ENCODE data around the gene EIF2S3. TPM values are rescaled to one million over a fixed set of nuclear protein-coding genes. Genes with fewer than 3 reads are reported as not detected.
"Not testable (repeated sequence)": the region's sequence is repeated elsewhere in the genome, so short reads cannot be mapped to it uniquely, and the experiment has no call there.

The EIF2S3 gene
- total RNA-seq, 1 donor from 2014 or later = 178 TPM

DNA sequence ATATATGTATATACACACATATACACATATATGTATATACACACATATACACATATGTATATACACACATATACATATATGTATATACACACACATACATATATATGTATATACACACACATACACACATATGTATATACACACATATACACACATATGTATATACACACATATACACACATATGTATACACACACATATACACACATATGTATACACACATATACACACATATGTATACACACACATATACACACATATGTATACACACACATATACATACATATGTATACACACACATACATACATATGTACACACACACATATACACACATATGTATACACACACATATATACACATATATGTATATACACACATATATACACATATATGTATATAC, 8.7 kb upstream of the EIF2S3 start:
- intact Hi-C loops (cut with micrococcal nuclease) = not testable (repeated sequence)

DNA sequence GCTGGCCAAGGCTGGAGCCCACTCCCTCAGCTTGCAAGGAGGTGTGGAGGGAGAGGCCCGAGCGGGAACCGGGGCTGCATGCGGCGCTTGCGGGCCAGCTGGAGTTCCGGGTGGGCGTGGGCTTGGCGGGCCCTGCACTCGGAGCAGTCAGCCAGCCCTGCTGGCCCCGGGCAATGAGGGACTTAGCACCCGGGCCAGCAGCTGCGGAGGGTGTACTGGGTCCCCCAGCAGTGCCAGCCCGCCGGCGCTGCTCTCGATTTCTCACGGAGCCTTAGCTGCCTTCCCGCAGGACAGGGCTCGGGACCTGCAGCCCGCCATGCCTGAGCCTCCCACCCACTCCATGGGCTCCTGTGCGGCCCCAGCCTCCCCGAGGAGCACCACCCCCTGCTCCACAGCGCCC, 5.1 kb upstream of the EIF2S3 start:
- intact Hi-C loops (cut with micrococcal nuclease) = loop anchor here (5.0 kb wide), 1 partner anchor 307 kb away; the partner anchor contains the start of gene ACOT9

DNA sequence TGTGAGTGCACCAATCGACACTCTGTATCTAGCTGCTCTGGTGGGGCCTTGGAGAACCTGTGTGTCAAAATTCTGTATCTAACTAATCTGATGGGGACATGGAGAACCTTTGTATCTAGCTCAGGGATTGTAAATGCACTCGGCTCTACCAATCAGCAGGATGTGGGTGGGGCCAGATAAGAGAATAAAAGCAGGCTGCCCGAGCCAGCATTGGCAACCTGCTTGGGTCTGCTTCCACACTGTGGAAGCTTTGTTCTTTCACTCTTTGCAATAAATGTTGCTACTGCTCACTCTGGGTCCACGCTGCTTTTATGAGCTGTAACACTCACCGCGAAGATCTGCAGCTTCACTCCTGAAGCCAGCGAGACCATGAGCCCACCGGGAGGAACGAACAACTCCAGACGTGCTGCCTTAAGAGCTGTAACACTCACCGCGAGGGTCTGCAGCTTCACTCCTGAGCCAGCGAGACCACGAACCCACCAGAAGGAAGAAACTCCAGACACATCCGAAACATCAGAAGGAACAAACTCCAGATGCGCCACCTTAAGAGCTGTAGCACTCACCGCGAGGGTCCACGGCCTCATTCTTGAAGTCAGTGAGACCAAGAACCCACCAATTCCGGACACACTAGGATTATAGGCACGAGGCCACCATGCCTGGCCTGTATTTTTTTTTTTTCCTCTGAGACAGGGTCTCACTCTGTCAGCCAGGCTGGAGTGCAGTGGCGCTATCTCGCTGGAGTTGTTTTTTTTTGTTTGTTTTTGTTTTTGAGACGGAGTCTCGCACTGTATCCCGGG, 4.0 kb upstream of the EIF2S3 start:
- intact Hi-C loops (cut with micrococcal nuclease) = loop anchor here (5.0 kb wide), 1 partner anchor 308 kb away; the partner anchor contains the start of gene ACOT9

DNA sequence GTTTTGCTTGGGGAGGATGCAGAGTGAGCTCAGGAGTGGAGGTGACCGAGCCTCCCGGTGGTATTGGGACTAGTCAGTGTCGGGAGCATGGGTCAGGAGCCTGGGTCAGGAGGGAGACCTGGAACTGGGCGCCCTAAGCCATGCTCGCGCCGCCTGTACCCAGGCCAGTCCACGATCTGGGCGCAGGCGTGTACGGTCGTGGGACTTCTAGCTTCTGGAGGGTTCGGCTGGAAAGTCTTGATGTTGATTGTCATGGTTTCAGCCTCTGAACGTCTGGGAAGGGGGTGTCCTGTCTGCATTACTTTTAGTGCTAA, 244 bp downstream of the EIF2S3 start:
- intact Hi-C loops (cut with micrococcal nuclease) = no loop called here

DNA sequence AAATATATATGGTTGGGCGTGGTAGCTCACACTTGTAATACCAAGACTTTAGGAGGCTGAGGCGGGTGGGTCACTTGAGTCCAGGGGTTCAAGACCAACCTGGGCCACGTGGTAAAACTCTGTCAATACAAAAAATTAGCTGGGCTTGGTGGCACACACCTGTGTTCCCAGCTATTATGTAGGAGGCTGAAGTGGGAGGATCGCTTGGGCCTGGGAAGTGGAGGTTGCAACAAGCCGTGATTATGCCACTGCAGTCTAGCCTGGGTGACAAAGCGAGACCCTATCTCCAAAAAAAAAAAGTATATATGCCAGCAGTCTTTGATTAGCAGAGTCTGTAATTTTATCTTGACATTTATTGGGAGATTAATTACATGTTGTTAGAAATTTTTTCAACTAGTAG, 8.7 kb downstream of the EIF2S3 start:
- intact Hi-C loops (cut with micrococcal nuclease) = no loop called here

DNA sequence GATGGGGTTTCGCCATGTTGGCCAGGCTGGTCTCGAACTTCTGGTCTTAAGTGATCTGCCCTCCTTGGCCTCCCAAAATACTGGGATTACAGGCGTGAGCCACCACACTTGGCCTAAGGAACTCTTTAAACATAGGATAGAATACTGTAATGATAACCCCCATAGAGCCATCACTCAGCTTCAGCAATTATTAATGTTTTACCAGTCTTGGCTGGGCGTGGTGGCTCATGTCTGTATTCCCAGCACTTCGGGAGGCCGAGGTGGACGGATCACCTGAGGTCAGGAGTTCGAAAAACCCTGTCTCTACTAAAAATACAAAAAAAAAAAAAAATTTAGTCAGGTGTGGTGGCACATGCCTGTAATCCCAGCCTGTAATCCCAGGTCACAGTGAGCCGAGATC, 15.1 kb downstream of the EIF2S3 start:
- intact Hi-C loops (cut with micrococcal nuclease) = no loop called here

DNA sequence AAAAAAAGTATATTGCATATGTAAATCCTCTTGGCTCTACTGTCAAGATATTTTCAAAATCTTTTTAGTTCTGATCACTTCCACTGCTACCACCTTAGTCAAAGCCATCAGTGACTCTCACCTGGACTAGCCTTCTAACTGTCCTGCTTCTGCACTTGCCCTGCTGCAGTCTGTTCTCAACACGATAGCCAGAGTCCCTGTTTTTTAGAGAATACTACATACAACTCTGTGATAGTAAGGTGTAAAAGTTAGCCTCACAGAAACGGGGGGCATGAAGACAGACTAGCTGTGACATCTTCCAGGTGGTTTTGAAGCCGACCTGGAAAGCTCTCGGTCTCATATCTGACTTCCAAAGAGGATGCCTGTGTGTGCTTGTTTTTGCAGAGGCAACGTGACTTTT, 24.7 kb downstream of the EIF2S3 start:
- intact Hi-C loops (cut with micrococcal nuclease) = no loop called here

DNA sequence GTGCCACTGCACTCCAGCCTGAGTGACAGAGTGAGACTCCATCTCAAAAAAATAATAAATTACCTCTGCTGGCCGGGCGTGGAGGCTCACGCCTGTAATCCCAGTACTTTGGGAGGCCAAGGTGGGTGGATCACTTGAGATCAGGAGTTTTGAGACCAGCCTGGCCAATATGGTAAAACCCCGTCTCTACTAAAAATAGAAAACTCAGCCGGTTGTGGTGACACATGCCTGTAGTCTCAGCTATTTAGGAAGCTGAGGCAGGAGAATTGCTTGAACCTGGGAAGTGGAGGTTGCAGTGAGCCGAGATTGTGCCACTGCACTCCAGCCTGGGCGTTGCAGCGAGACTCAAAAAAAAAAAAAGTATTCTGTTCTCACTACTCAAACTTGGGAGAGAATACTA, 25.5 kb downstream of the EIF2S3 start:
- intact Hi-C loops (cut with micrococcal nuclease) = loop anchor here (2.0 to 5.0 kb wide), 2 partner anchors 69 to 87 kb away; partner anchors contain the start of gene ZFX

DNA sequence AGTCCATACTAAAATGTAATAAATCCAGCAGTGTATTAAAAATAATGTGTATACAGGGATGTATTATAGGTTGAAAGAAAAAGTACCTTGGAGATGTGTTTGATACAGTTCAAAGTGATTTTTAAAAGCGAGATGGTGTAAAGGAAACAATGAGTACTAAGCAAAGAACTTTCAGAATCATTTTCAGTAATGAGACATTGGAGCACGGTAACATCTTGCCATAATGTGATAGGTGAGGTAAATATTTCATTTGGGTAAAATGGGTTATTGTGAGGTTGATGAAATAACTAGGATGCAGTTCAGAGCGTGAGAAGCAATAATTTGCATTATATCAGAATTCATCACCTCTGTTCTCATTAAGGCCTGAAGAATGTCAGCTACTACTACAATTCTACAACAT, 25.9 kb downstream of the EIF2S3 start:
- intact Hi-C loops (cut with micrococcal nuclease) = loop anchor here (1.0 to 5.0 kb wide), 3 partner anchors 68 to 162 kb away; partner anchors contain the start of gene ZFX

DNA sequence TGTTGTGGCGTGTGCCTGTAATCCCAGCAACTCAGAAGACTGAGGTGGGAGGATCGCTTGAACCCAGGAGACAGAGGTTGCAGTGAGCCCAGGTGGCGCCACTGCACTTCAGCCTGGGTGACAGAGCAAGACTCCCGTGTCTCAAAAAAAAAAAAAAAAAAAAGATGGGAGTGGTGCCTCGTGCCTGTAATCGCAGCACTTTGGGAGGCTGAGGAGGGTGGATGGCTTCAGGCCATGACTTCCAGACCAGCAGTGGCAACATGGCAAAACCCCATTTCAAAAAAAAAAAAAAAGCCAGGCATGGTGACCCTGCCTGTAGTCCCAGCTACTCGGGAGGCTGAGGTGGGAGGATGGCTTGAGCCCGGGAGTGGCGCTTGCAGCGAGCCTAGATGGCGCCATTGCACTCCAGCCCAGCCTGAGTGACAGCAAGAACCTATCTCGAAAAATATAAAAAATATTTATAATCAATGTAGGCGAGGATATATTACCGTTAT, 27.0 kb downstream of the EIF2S3 start:
- intact Hi-C loops (cut with micrococcal nuclease) = loop anchor here (1.0 to 5.0 kb wide), 3 partner anchors 67 to 161 kb away; partner anchors contain the start of gene ZFX

DNA sequence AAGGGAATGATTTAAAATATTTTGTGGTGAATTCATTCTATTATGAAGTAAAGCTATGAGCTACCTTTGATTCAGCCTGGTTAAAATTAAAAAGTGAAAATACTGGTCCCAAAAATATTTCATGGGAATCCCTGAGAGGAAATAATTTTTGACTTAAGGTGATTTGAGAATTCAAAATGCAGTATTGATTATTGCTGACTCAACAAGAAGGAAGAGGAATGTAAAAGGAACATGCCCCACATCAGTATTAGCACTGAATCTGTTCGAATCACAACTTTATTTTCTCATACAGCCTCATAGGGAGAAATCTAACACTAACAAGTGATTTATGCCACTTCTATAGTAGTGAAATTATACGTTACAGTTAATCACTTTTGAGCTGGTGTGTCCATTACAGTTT, 27.7 kb downstream of the EIF2S3 start:
- intact Hi-C loops (cut with micrococcal nuclease) = loop anchor here (5.0 kb wide), 1 partner anchor 85 kb away; no protein-coding TSS in a partner anchor

DNA sequence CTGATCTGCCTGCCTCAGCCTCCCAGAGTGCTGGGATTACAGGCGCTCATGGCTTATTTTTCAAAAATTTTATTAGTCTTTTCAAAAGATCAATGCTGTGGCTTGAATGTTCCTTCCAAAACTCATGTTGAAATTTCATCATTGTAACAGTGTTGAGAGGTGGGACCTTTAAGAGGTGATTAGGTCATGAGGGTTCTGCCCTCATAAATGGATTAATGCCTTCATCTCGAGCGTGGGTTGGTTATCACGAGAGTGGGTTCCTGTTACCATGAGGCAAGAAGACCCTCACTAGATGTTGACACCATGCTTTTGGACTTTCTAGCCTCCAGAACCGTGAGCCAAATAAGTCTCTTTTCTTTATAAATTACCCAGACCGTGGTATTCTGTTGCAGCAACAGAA, 30.3 kb downstream of the EIF2S3 start:
- intact Hi-C loops (cut with micrococcal nuclease) = no loop called here

DNA sequence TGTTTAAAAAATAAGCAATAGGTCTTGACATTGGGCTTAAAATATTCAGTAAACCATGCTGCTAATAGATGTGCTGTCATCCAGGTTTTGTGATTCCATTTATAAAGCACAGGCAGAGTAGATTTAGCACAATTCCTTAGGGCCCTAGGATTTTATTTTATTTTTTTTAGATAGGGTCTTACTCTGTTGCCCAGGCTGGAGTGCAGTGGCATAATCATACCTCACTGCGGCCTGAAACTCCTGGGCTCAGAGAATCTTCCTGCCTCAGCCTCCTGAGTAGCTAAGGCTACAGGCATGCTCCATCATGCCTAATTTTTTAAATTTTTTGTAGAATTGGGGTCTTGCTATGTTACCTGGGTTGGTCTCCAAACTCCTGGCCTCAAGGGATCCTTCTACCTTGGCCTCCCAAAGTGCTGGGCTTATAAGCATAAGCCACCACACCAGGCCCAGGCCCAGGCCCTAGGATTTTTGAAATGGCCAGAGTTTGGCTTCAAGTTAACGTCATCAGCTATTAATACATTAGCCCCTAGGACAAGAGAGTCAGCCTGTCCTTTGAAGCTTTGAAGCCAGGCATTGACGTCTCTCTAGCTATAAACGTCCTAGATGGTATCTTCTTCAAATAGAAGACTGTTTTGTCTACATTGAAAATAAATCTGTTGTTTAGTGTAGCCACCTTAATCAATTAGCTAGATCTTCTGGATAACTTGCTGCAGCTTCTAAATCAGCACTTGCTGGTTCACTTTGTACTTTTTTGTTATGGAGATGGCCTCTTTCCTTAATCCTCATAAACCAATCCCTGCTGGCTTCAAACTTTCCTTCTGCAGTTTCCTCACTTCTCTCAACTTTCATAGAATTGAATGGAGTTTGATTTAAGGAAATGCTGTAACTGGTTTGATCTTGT, 35.8 kb downstream of the EIF2S3 start:
- intact Hi-C loops (cut with micrococcal nuclease) = no loop called here

DNA sequence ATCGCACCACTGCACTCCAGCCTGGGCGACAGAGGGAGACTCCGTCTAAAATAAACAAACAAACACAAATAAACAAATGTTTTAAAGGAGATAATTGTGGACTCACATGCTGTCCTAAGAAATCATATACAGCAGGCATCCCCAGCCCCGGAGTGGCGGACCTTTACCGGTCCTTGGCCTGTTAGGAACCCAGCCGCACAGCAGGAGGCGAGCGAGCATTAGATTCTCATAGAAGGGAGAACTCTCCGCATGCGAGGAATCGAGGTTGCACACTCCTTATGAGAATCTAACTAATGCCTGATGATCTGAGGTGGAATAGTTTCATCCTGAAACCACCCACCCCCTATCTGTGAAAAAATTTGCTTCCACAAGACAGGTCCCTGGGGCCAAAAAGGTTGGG, 39.0 kb downstream of the EIF2S3 start:
- intact Hi-C loops (cut with micrococcal nuclease) = no loop called here

DNA sequence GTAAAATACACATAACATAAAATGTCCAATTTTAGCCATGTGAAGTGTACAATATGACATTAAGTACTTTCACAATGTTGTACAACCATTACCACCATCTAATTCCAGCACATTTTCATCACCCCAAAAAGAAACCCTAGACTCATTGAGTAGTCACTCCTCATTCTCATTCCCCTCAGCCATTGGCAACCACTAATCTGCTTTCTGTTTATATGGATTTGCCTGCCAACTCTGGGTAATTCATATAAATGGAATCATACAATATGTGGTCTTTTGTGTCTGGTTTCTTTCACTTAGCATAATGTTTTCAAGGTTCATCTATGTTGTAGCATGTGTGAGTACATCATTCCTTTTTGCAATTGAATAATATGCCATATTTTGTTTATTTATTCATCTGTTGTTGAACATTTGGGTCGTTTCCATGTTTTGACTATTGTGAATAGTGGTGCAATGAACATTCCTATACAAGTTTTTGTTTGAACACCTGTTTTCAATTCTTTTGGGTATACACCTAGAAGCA, 43.0 kb downstream of the EIF2S3 start:
- intact Hi-C loops (cut with micrococcal nuclease) = no loop called here

DNA sequence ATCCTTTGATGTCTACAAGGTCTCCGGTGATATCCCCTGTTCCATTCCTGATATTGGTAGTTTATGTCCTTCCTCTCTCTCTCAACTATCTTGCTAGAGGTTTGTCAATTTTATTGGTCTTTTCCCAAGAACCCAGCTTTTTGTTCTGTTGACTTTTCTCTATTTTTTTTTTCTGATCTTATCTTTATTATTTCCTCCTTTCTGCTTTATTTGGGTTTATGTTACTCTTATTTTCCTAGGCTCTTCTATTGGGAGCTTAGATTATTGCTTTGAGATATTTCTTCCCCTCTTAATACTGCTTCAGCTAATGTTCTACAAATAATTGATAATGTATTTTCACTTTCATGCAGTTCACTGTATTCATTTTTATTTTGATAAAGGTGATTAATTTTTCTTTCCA, 44.2 kb downstream of the EIF2S3 start:
- intact Hi-C loops (cut with micrococcal nuclease) = no loop called here

DNA sequence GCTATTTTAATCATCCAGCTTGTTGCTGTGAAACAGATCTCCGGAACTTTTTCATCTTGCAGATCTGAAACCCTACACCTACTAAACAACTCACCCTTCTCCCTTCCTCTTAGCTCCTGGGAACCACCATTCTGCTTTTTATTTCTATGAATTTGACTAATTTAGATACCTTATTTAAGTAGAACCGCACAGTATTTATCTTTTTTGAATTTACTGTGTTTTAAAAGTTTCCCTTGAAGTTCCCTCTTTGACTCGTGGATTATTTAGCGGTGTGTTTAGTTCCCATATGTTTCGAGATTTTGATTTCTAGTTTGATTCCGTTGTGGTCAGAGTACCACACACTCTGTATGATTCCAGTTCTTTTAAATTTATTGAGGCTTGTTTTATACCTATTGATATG, 44.6 kb downstream of the EIF2S3 start:
- intact Hi-C loops (cut with micrococcal nuclease) = no loop called here

DNA sequence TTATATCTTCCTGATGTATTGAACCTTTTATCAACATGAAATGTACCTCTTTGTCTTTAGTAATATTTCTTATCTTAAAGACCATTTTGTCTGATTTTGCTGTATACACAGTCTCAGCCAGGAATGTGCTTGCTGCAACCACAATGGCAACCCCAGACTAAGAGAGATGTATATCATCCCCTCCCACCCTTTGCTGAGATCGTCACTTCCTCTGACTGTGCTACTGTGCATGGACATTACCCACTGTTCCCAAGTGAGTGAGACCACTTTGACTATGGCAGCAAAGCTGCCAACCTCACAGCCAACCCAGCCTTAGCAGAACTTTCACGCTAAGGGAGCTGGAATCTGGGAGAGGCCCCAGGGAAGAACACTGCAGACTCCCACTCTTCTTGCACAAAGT, 46.0 kb downstream of the EIF2S3 start:
- intact Hi-C loops (cut with micrococcal nuclease) = no loop called here

DNA sequence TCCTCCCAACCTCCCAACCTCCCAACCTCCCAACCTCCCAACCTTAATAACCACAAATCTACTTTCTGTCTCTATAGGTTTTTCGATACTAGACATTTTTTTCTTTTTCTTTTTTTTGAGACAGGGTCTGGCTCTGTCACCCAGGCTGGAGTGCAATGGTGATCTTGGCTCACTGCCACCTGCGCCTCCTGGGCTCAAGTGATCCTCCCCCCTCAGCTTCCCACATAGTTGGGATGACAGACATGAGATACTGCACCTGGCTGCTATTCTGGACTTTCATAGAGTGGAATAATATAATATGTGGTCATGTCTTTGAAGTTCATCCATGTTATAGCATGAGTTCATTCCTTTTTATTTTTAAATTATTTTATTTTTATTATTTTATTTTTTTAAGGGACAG, 55.3 kb downstream of the EIF2S3 start:
- intact Hi-C loops (cut with micrococcal nuclease) = no loop called here

DNA sequence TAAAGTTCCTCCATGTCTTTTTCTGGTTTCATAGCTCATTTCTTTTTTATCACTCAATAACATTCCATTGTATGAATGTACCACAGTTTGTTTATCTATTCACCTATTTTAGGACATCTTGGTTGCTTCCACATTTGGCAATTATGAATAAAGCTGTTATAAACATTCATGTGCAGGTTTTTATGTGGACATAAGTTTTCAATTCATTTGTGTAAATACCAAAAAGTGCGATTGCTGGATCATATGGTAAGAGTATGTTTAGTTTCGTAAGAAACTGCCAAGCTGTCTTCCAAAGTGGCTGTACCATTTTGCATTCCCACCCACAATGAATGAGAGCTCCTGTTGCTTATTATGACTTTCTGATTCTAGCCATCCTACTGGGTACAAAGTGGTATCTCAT, 58.4 kb downstream of the EIF2S3 start:
- intact Hi-C loops (cut with micrococcal nuclease) = no loop called here

DNA sequence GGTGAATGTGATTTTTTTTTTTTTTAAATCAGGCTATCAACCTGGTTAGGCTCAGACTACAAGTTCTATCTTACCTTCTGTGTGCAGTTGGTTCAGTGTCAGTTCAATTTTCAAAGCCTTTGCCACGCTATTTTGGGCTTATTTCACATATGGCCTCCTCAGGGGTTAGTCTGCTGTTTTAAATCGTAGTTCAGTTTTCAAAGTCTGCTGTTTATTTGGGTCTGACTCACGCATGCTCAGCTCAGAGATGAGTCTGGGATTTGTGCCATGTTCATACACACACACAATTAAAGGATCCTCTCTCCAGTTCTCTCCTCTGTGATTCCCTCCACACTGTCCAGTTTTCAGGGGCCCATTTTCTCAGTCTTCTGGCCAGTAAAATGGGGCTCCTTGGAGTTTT, 62.5 kb downstream of the EIF2S3 start:
- intact Hi-C loops (cut with micrococcal nuclease) = no loop called here

DNA sequence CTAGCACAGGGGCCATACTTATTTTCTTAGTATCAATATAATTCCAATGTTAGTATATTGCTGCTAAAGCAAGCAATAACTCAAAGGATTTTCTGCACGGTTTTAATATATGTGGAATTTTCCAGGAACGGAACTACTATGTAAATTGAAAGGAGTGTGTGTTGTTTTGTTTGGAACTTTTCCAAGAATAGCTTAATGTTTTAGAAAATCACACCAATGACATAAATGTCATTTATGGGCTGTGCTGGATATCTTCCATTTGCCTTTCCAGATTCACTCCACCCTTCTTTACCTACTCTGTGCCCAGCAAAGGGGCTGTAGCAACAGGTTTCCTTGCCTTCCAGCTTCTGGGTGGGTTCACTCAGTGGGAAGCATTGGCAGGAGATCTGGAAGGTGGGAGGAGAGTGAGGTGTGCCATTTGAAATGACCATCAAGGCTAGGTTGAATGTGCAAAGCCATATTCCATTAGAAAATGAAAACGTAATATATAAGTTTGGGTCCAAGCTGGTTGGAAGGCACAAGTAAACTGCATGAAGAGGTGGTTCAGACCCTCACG, 69.6 kb downstream of the EIF2S3 start:
- intact Hi-C loops (cut with micrococcal nuclease) = no loop called here

Data from T-helper 2 cell treated with Interferon-gamma antibody and Interleukin-4, amounts not matched to agents 100 ng/mL and 5 ng/mL, for 36 hours (primary cell).